GM12878 (cell line): ENCODE measurements around the gene LAD1. TPM values are rescaled to one million over a fixed set of nuclear protein-coding genes. Genes with fewer than 3 reads are reported as not detected.

ENCODE experiments used
- ATAC-seq: fragments of 200-7000 bp; cut with Tn5 transposase; 3 replicates; pipeline ENCODE4 v1.9.1; 2020; ENCODE audit warnings: mild to moderate bottlenecking, moderate library complexity
- BruUV-seq: library from RNA; stranded (reverse); fragments of 400-500 nt; replicated peaks from 2 replicates; lab custom pipeline; 2021; lab: Mats Ljungman, UMichigan
- CTCF ChIA-PET: fragments of 300-600 bp; sonication (Branson Sonifier 250); formaldehyde crosslinking; extraction: SDS; loops from one replicate; lab custom pipeline; 2021; ENCODE audit warnings: inconsistent platforms; lab: Yijun Ruan, JAX
- POLR2A ChIA-PET: fragments of 350-600 bp; formaldehyde crosslinking; extraction: SDS; loops from one replicate; lab custom pipeline; 2021; ENCODE audit warnings: inconsistent platforms; lab: Charles Lee
- RAD21 ChIA-PET: fragments of 300-600 bp; sonication (Branson Sonifier 250); formaldehyde crosslinking; loops from one replicate; lab custom pipeline; 2023; ENCODE audit warnings: antibody characterized with exemption; ENCODE audit not compliant: unreplicated experiment; lab: Charles Lee
- SMC1A ChIA-PET: fragments of 300-600 bp; sonication (Branson Sonifier 250); formaldehyde crosslinking; loops from one replicate; lab custom pipeline; 2023; ENCODE audit not compliant: unreplicated experiment, uncharacterized antibody; lab: Charles Lee
- DNase-seq: peaks from one replicate; pipeline ENCODE4 v3.0.0-alpha.2; 2011; ENCODE audit warnings: low read depth, low spot score
- FAIRE-seq: peaks from 3 replicates; lab custom pipeline; 2011; peaks lifted over from hg19 to GRCh38; lab: Jason Lieb, UNC
- H2AFZ ChIP-seq: 2 replicates; pipeline ENCODE4 v1.6.0; 2011; ENCODE audit warnings: low read depth, low read length, control low read depth; ENCODE audit not compliant: control insufficient read depth
- H3K27ac ChIP-seq: 2 replicates; pipeline ENCODE4 v1.5.1; 2011; ENCODE audit warnings: control low read depth; ENCODE audit not compliant: control insufficient read depth, insufficient read depth
- H3K27me3 ChIP-seq, 2 experiments: replicated peaks in 1 of 2; 2 replicates each; pipeline versions ENCODE4 v1.6.0 to v1.6.1; 2011; ENCODE audit warnings: low read length in 1 of 2; ENCODE audit not compliant: control insufficient read depth in 2 of 2, insufficient read depth in 2 of 2
- H3K36me3 ChIP-seq, 2 experiments: 2 replicates each; pipeline ENCODE4 v1.5.1; 2011; ENCODE audit warnings: low read length in 1 of 2; ENCODE audit not compliant: control insufficient read depth in 2 of 2, insufficient read depth in 2 of 2
- H3K4me1 ChIP-seq: 2 replicates; pipeline ENCODE4 v1.6.1; 2011; ENCODE audit warnings: mild to moderate bottlenecking, low read length, moderate library complexity, mixed read lengths; ENCODE audit not compliant: control insufficient read depth, insufficient read depth
- H3K4me2 ChIP-seq: 2 replicates; pipeline ENCODE4 v1.6.0; 2011; ENCODE audit warnings: control low read depth; ENCODE audit not compliant: control insufficient read depth, insufficient read depth
- H3K4me3 ChIP-seq: fragments of 200-600 bp; sonication (generic); 2 replicates; pipeline ENCODE4 v1.5.1; 2016
- H3K79me2 ChIP-seq: 2 replicates; pipeline ENCODE4 v1.6.0; 2011; ENCODE audit warnings: low read length; ENCODE audit not compliant: control insufficient read depth, insufficient read depth
- H3K9ac ChIP-seq: 2 replicates; pipeline ENCODE4 v1.8.0; 2011; ENCODE audit warnings: low read length, control low read depth, mixed read lengths; ENCODE audit not compliant: control insufficient read depth, insufficient read depth
- H3K9me3 ChIP-seq: replicated peaks from 3 replicates; pipeline ENCODE4 v1.5.1; 2011; ENCODE audit warnings: mild to moderate bottlenecking, low read length; ENCODE audit not compliant: control insufficient read depth, insufficient read depth
- H4K20me1 ChIP-seq: 2 replicates; pipeline ENCODE4 v1.6.0; 2011; ENCODE audit not compliant: control insufficient read depth, insufficient read depth
- BHLHE40 ChIP-seq, 2 experiments: fragments of 450-650 bp in 1 of 2; IDR thresholded peaks; 2 replicates each; pipeline ENCODE4 v1.6.1; 2011 to 2017; ENCODE audit warnings: low read depth in 2 of 2, borderline replicate concordance in 1 of 2, improper control_type of control experiment in 1 of 2, low read length in 1 of 2, mild to moderate bottlenecking in 1 of 2
- DPF2 ChIP-seq: fragments of 450-650 bp; IDR thresholded peaks from 2 replicates; pipeline ENCODE4 v1.6.1; 2017; ENCODE audit warnings: mild to moderate bottlenecking
- EED ChIP-seq: sonication (generic); IDR thresholded peaks from 2 replicates; pipeline ENCODE4 v1.6.1; 2016; ENCODE audit warnings: antibody characterized with exemption, low read depth
- ESRRA ChIP-seq: IDR thresholded peaks from 2 replicates; pipeline ENCODE4 v1.6.1; 2012; ENCODE audit warnings: mild to moderate bottlenecking, low read length, improper control_type of control experiment
- SIX5 ChIP-seq: IDR thresholded peaks from 2 replicates; pipeline ENCODE4 v1.6.1; 2011; ENCODE audit warnings: mild to moderate bottlenecking, low read depth, low read length, moderate library complexity; ENCODE audit not compliant: severe bottlenecking
- YY1 ChIP-seq: IDR thresholded peaks from 2 replicates; pipeline ENCODE4 v1.6.1; 2011; ENCODE audit warnings: low read depth, mild to moderate bottlenecking, low read length
- ZBTB11 ChIP-seq: fragments of 450-650 bp; formaldehyde crosslinking; IDR thresholded peaks from 2 replicates; pipeline ENCODE4 v1.5.0; 2022; ENCODE audit warnings: mild to moderate bottlenecking, missing genetic modification characterization
- WGBS: methylation state at CpG from one replicate; pipeline ENCODE4 v1.1.6; 2016; ENCODE audit warnings: low lambda C conversion rate; ENCODE audit not compliant: insufficient replicate concordance, insufficient coverage; ENCODE audit errors: missing lambda C conversion rate; 5-methylcytosine and 5-hydroxymethylcytosine counted together
- in situ Hi-C: fragments of 300-500 bp; cut with MboI; formaldehyde crosslinking; loops from 9 replicates; pipeline ENCODE4 v1.14.3; 2018; ENCODE audit warnings: mixed read lengths
- intact Hi-C: fragments of 100-400 bp; cut with micrococcal nuclease; formaldehyde crosslinking; loops from one replicate; pipeline ENCODE4 v1.14.2; 2022; ENCODE audit not compliant: unreplicated experiment
- polyA plus RNA-seq, 11 experiments: library from polyadenylated mRNA; depleted of rRNA in 4 of 11; unstranded in 6 of 11; stranded (reverse) in 5 of 11; fragments of >200 nt; fragmentation: Nextera tagmentation in 4 of 11; fragmentation: Illumina TruSeq in 1 of 11; extraction: Ambion mirVana in 4 of 11; extraction: Trizol in 1 of 11; gene quantifications; 1 replicate in 1 of 11; 2 replicates in 10 of 11; pipeline versions ENCODE4 v1.2.1 to v1.2.3, GENCODE V29; 2011 to 2016; ENCODE audit warnings: inconsistent platforms in 2 of 11, missing spikeins in 2 of 11, low read depth in 1 of 11
- total RNA-seq, 4 experiments: library from RNA; depleted of rRNA in 3 of 4; stranded (reverse); fragments of >200 nt in 3 of 4; fragmentation: Illumina TruSeq in 1 of 4; extraction: Trizol in 1 of 4; gene quantifications; 2 replicates each; pipeline versions ENCODE4 v1.2.1 to v1.2.3, GENCODE V29; 2013 to 2021

The LAD1 gene
- total and polyA plus RNA-seq, 10 of the 15 experiments (the other 5 are each of a cell fraction or from before 2014, with no cell fraction given), result 0.05 to 0.48 (median 0.32) TPM; not detected in 3

GRCh38 chr1:201377611-201378092 is 21.5 kb downstream of the LAD1 start, which contains the start of gene TNNT2:
TSS of gene TNNT2 (minus strand) at chr1:201377680. CDS start at chr1:201373254, 4,426 bp downstream.
- RAD21 ChIA-PET, result no interaction called here

More at GRCh38 chr1:201377611-201378092, 21.5 kb downstream of the LAD1 start, which contains the start of gene TNNT2:
- peaks cover 0 to 3% of the 10 kb centered on the region in 2 experiments; a peak in 3 of 4 replicates for H3K27me3 ChIP-seq
- in situ Hi-C loops (no loop called here), intact Hi-C loops (no loop called here)
- ATAC-seq (no peak), DNase-seq (no peak), FAIRE-seq (no peak)
- ChIA-PET CTCF (interaction anchor here (0.6 to 1.0 kb wide), 2 partner anchors 24 to 31 kb away, joined by 3 read pairs; no protein-coding TSS in a partner anchor), SMC1A (no interaction called here), POLR2A (no interaction called here)
- no peak within 1 kb of the TSS for H3K4me2 ChIP-seq
- H3K9ac ChIP-seq, result no peak within 1 kb of the TSS
- TF ChIP-seq EED (no peak), SIX5 (no peak), ESRRA (no peak), BHLHE40 (IDR thresholded peaks at IDR 0.05; ENCODE audit: borderline replicate concordance in 1 of 2, low read depth in 2 of 2, low read length in 1 of 2) (no peak), DPF2 (no peak), YY1 (no peak), ZBTB11 (CRISPR knock-in tag) (no peak)
- no peaks in the 10 kb centered on the region; the same call in 1 of the 2 replicates for H4K20me1 ChIP-seq
- H3K36me3 ChIP-seq, result no peaks in the 10 kb centered on the region
- no peaks in the 10 kb centered on the region for H3K79me2 ChIP-seq
- H3K27ac ChIP-seq, result no peak within 1 kb of the TSS
- H3K4me3 ChIP-seq, result no peak within 1 kb of the TSS
- no peak within 1 kb of the TSS for H2AFZ ChIP-seq
- no peaks in the 10 kb centered on the region for H3K9me3 ChIP-seq
- BruUV-seq, result no TSS peak
- 40% methylated on average over 4 of the region's 9 CpGs for WGBS
- no peaks in the 10 kb centered on the region for H3K4me1 ChIP-seq
